DOHH2 (cell line): Measurements from ENCODE around the gene IL19.

Source experiments
- H3F3A ChIP-seq: fragments of 200-600 bp; sonication (generic), shearing (Covaris generic); 2 replicates; pipeline ENCODE4 v1.6.0; 2016; ENCODE audit warnings: antibody characterized with exemption, mild to moderate bottlenecking; ENCODE audit not compliant: control insufficient read depth, insufficient read depth
- H3K27ac ChIP-seq: fragments of 200-600 bp; sonication (generic); 2 replicates; pipeline ENCODE4 v1.5.1; 2014; ENCODE audit warnings: low read depth, mild to moderate bottlenecking, low read length, moderate library complexity
- H3K27me3 ChIP-seq: fragments of 200-600 bp; sonication (generic); 2 replicates; pipeline ENCODE4 v1.6.1; 2014; ENCODE audit warnings: mild to moderate bottlenecking, low read length, mixed read lengths; ENCODE audit not compliant: control insufficient read depth
- H3K36me3 ChIP-seq: fragments of 200-600 bp; sonication (generic); 2 replicates; pipeline ENCODE4 v1.6.1; 2014; ENCODE audit warnings: mild to moderate bottlenecking, low read length, moderate library complexity, mixed read lengths; ENCODE audit not compliant: control insufficient read depth
- H3K4me1 ChIP-seq: fragments of 200-600 bp; sonication (generic); 2 replicates; pipeline ENCODE4 v1.6.1; 2014; ENCODE audit warnings: mild to moderate bottlenecking, low read length, mixed read lengths; ENCODE audit not compliant: control insufficient read depth
- H3K4me2 ChIP-seq: fragments of 200-600 bp; sonication (generic); 2 replicates; pipeline ENCODE4 v1.6.0; 2014; ENCODE audit warnings: mild to moderate bottlenecking, low read length, moderate library complexity
- H3K4me3 ChIP-seq: fragments of 200-600 bp; sonication (generic); 2 replicates; pipeline ENCODE4 v1.5.1; 2014; ENCODE audit warnings: mild to moderate bottlenecking, low read length, mixed read lengths
- H3K79me2 ChIP-seq: fragments of 200-600 bp; sonication (generic); 2 replicates; pipeline ENCODE4 v1.6.1; 2014; ENCODE audit warnings: mild to moderate bottlenecking, low read length, mixed read lengths; ENCODE audit not compliant: control insufficient read depth
- H3K9me2 ChIP-seq: fragments of 200-600 bp; sonication (generic); replicated peaks from 2 replicates; pipeline ENCODE4 v1.6.1; 2014; ENCODE audit warnings: mild to moderate bottlenecking, low read length, mixed read lengths; ENCODE audit not compliant: control insufficient read depth
- H3K9me3 ChIP-seq: fragments of 200-600 bp; sonication (generic); 2 replicates; pipeline ENCODE4 v1.6.1; 2014; ENCODE audit warnings: antibody characterized with exemption, low read length, mixed read lengths; ENCODE audit not compliant: control insufficient read depth, insufficient read depth
- H4K20me1 ChIP-seq: fragments of 200-600 bp; sonication (generic); 2 replicates; pipeline ENCODE4 v1.6.0; 2014; ENCODE audit warnings: low read depth, mild to moderate bottlenecking, antibody characterized with exemption, low read length, moderate library complexity; ENCODE audit not compliant: control insufficient read depth, insufficient read depth
- CTCF ChIP-seq: fragments of 200-600 bp; sonication (generic); IDR thresholded peaks from one replicate; pipeline ENCODE4 v1.5.1; 2014; ENCODE audit warnings: antibody characterized with exemption, mild to moderate bottlenecking, low read depth, low read length; ENCODE audit not compliant: poor library complexity, severe bottlenecking
- EZH2phosphoT487 ChIP-seq: fragments of 200-600 bp; sonication (generic); IDR thresholded peaks from 2 replicates; pipeline ENCODE4 v1.6.1; 2017; ENCODE audit warnings: borderline replicate concordance, mild to moderate bottlenecking, antibody characterized with exemption, low read length, moderate library complexity, mixed read lengths

IL19 gene

GRCh38 chr1:206829875-206830274 is 59.3 kb downstream of the IL19 start:
- no peak overlapping the region for H3K4me3 ChIP-seq
- H3K9me3 ChIP-seq = no peaks in the 10 kb centered on the region
- no peaks in the 10 kb centered on the region for H3K79me2 ChIP-seq
- peaks cover 15% of the 10 kb centered on the region for H3K4me1 ChIP-seq
- no peak overlapping the region for H3K4me2 ChIP-seq
- no peaks in the 10 kb centered on the region for H4K20me1 ChIP-seq
- no peak overlapping the region for H3K27ac ChIP-seq
- H3F3A ChIP-seq = no peaks in the 10 kb centered on the region
- TF ChIP-seq EZH2phosphoT487 (no peak), CTCF (no peak)
- H3K36me3 ChIP-seq = no peaks in the 10 kb centered on the region
- peaks cover 44% of the 10 kb centered on the region for H3K27me3 ChIP-seq
- no peaks in the 10 kb centered on the region for H3K9me2 ChIP-seq

- H4K20me1 ChIP-seq = no peaks in the 10 kb centered on the region
- no peak overlapping the region for H3K4me2 ChIP-seq
- peaks cover 41% of the 10 kb centered on the region for H3K27me3 ChIP-seq
- no peaks in the 10 kb centered on the region for H3K36me3 ChIP-seq
- peaks cover 15% of the 10 kb centered on the region for H3K4me1 ChIP-seq
- no peaks in the 10 kb centered on the region for H3K79me2 ChIP-seq
- no peak overlapping the region for H3K4me3 ChIP-seq
- TF ChIP-seq CTCF (no peak), EZH2phosphoT487 (no peak)
- H3K27ac ChIP-seq = no peak overlapping the region
- H3K9me2 ChIP-seq = no peaks in the 10 kb centered on the region
- H3K9me3 ChIP-seq = no peaks in the 10 kb centered on the region
- H3F3A ChIP-seq = no peaks in the 10 kb centered on the region
Observed at GRCh38 chr1:206831650-206832049, 61.1 kb downstream of the IL19 start.

DNA sequence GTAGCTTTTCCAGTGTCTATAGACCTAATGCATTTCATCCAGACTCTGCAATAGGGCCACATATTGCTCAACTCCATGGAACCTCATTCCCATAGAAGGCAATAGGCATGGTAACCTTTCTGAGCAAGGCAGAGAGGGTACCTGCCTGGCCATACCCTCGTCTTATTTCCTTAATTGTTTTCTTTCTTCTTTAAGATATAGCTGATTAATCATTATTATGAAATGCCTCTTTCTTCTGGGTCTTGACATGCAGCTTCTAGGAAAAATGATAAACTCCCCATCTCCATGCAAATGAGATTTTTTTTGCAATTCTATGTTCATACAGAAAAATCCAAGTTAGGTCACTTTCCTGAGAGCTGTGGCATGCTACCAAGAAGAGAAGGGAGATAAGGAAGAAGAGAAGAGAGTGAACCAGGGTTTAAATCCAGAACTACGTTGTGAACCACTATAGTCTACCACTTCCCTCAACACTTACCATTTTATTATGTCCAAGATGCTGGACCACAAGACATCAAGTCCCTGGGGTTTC is 61.8 kb downstream of the IL19 start:
- Histone ChIP-seq H3K36me3 (no peaks in the 10 kb centered on the region), H3K9me3 (no peaks in the 10 kb centered on the region), H3K27me3 (peaks cover 41% of the 10 kb centered on the region), H3K79me2 (no peaks in the 10 kb centered on the region), H3K9me2 (no peaks in the 10 kb centered on the region), H3K4me1 (peaks cover 15% of the 10 kb centered on the region), H3K4me3 (no peak overlapping the region), H3K27ac (no peak overlapping the region), H4K20me1 (no peaks in the 10 kb centered on the region), H3K4me2 (no peak overlapping the region), H3F3A (no peaks in the 10 kb centered on the region)
- TF ChIP-seq CTCF = no peak
- TF ChIP-seq EZH2phosphoT487 = no peak
